NCI-H187 treated with DMSO at 0.1 percent for 48 hours (cell line): ENCODE results near the gene MAD1L1.
"Not testable (repeated sequence)": the region's sequence is repeated elsewhere in the genome, so short reads cannot be mapped to it uniquely, and the experiment has no call there.

Experiments used
- DNase-seq: peaks from one replicate; lab custom pipeline; 2025; lab: John Stamatoyannopoulos, UW

Gene MAD1L1

GRCh38 chr7:1985936-1986335 is 246.8 kb downstream of the MAD1L1 start:
- DNase-seq: no peak

- DNase-seq: no peak
Measured at GRCh38 chr7:1985042-1985441, 247.7 kb downstream of the MAD1L1 start.

GRCh38 chr7:1981878-1982230 is 250.9 kb downstream of the MAD1L1 start:
- DNase-seq: no peak

GRCh38 chr7:1981201-1981877 is 251.4 kb downstream of the MAD1L1 start:
- DNase-seq: no peak

GRCh38 chr7:1979591-1980560 is 252.9 kb downstream of the MAD1L1 start:
- no peak for DNase-seq

- no peak for DNase-seq
Measured at GRCh38 chr7:1978656-1979590, 253.8 kb downstream of the MAD1L1 start.

GRCh38 chr7:1977876-1978441 is 254.8 kb downstream of the MAD1L1 start:
- DNase-seq: no peak

GRCh38 chr7:1977059-1977875 is 255.5 kb downstream of the MAD1L1 start:
- no peak for DNase-seq

- not testable (repeated sequence) for DNase-seq
Measured at GRCh38 chr7:1976521-1976920, 256.2 kb downstream of the MAD1L1 start.

GRCh38 chr7:1975581-1975980 is 257.2 kb downstream of the MAD1L1 start:
- no peak for DNase-seq

GRCh38 chr7:1975179-1975578 is 257.6 kb downstream of the MAD1L1 start:
- no peak for DNase-seq

GRCh38 chr7:1974290-1975101 is 258.2 kb downstream of the MAD1L1 start:
- no peak for DNase-seq

GRCh38 chr7:1973321-1974251 is 259.2 kb downstream of the MAD1L1 start:
- no peak for DNase-seq

- DNase-seq: no peak
Measured at GRCh38 chr7:1972744-1973143, 260.0 kb downstream of the MAD1L1 start.

GRCh38 chr7:1971946-1972654 is 260.6 kb downstream of the MAD1L1 start:
- DNase-seq: no peak

- DNase-seq: no peak
Measured at GRCh38 chr7:1970895-1971294, 261.9 kb downstream of the MAD1L1 start.

- not testable (repeated sequence) for DNase-seq
Measured at GRCh38 chr7:1970285-1970660, 262.5 kb downstream of the MAD1L1 start.
